Measurements from ENCODE around the gene DDX54. TPM values are rescaled to one million over a fixed set of nuclear protein-coding genes. Genes with fewer than 3 reads are reported as not detected.

DDX54 gene
- total and polyA plus RNA-seq, 12 donors: 16.5 to 52.7 (median 37.5) TPM

- 91 to 93% methylated on average over 4 of the region's 4 CpGs for WGBS, 2 donors
- Histone ChIP-seq H3K9me3 (no peaks in the 10 kb centered on the region), H3K27me3 (no peaks in the 10 kb centered on the region), H3K36me3 (no peaks in the 10 kb centered on the region), H3K4me3 (no peak overlapping the region), H3K4me1 (peaks cover 0 to 52% (median 7%) of the 10 kb centered on the region in 9 donors), H3K27ac (no peak overlapping the region)
- ATAC-seq (no peak), DNase-seq (no peak)
- intact Hi-C loops (cut with DNase I): loop anchor here in 1 of 10 donors (5.0 kb wide), 1 partner anchor 225 kb away; no protein-coding TSS in a partner anchor
- TF ChIP-seq CTCF (IDR thresholded peaks at IDR 0.05): no peak
Observed at GRCh38 chr12:113202300-113203075, 17.2 kb upstream of the DDX54 start.

- Histone ChIP-seq H3K27me3 (no peaks in the 10 kb centered on the region), H3K27ac (no peak overlapping the region), H3K36me3 (no peaks in the 10 kb centered on the region), H3K4me3 (no peak overlapping the region), H3K4me1 (peaks cover 0 to 48% (median 7%) of the 10 kb centered on the region in 9 donors), H3K9me3 (no peaks in the 10 kb centered on the region)
- intact Hi-C loops (cut with DNase I): loop anchor here in 1 of 10 donors (5.0 kb wide), 1 partner anchor 226 kb away; no protein-coding TSS in a partner anchor
- DNase-seq (no peak), ATAC-seq (no peak)
- no peak for TF ChIP-seq CTCF (IDR thresholded peaks at IDR 0.05)
- 80 to 87% methylated on average over 14 of the region's 14 CpGs for WGBS, 2 donors
Observed at GRCh38 chr12:113201187-113202177, 16.2 kb upstream of the DDX54 start.

GRCh38 chr12:113200021-113200797 lies 14.9 kb upstream of the DDX54 start:
- intact Hi-C loops (cut with DNase I): loop anchor here in 1 of 10 donors (5.0 kb wide), 1 partner anchor 227 kb away; no protein-coding TSS in a partner anchor
- no peaks in the 10 kb centered on the region for H3K9me3 ChIP-seq
- ATAC-seq: no peak
- WGBS, 2 donors: 85 to 89% methylated on average over 12 of the region's 12 CpGs
- no peak for DNase-seq
- no peak for TF ChIP-seq CTCF (IDR thresholded peaks at IDR 0.05)
- no peak overlapping the region for H3K27ac ChIP-seq
- no peak overlapping the region for H3K4me3 ChIP-seq
- peaks cover 0 to 46% (median 7%) of the 10 kb centered on the region in 9 donors for H3K4me1 ChIP-seq
- H3K36me3 ChIP-seq: no peaks in the 10 kb centered on the region
- no peaks in the 10 kb centered on the region for H3K27me3 ChIP-seq

Measured in heart right ventricle (tissue), 16 donors.